ENCODE data around the gene PDHB.

DNA sequence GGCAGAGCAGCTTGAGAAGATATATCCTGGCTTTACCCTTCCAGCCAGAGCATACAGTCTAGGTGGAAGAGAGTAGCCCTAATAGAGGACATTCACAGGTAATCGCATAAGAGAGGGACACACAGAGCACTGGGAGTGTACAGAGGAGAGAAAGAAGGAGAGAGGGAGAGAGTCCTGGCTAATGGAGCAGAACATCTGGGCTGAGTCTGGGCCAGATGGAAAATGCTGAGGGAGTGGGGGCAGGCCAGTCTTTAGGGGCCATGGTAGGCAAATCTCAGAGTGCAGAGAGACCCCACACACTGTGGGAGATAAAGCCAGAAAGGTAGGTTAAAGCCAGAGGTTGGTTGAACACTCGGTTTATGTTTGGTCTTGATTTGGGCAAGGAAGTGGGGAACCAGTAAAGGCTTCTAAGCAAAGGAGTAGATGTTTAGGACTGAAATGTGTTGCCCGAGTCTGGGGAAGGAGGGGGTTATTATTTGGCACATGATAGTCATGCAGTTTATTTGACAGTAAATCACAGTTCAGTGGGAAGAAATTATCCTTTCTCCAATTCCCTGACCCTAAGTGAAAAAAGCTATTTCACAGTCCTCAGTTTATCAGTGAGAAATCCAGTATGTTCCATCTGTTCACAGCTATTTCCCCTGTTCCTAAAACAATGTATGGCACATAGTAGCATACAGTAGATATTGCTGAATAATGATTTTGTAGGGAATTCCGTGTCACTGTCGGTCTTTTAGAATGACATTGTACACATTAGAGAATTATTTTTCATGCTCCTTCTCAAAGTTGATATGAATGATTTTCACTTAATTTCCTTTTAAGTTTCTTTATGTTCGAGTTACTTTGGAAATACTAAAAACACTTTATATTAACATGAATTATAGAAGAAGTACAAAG lies 45.7 kb downstream of the PDHB start:
- TF ChIP-seq CTCF (conservative IDR thresholded peaks at IDR 0.05 in 1 of 2, IDR thresholded peaks at IDR 0.05 in 1 of 2; ENCODE audit: low read depth in 1 of 2, low read length in 2 of 2) (no peak), EZH2 (IDR thresholded peaks at IDR 0.05; ENCODE audit: low read length, missing control alignments) (no peak)
